ENCODE data around the gene MEGF6.

Gene MEGF6

DNA sequence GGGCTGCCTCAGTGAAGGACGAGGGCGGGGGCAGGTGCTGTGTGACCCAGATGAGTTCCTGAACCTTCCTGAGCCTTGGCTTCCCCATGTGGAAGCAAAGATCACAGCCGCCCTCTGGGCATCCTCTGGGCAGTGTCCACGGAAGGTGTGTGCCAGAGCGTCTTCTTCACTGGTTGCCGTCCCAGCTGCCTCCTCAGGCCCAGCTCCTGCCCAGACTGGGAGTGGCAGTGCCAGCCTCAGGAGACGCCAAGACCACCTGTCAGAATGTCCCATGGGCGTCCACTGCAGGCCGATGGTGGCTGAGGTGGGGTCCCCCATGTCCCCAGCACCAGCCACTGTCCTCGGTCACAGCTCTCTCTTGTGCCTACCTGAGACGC is 146.7 kb downstream of the MEGF6 start:
- DNase-seq = no peak

- no peak for DNase-seq
Measured at GRCh38 chr1:3463891-3464648, 147.2 kb downstream of the MEGF6 start.

- DNase-seq = no peak
Measured at GRCh38 chr1:3463408-3463863, 147.9 kb downstream of the MEGF6 start.

DNA sequence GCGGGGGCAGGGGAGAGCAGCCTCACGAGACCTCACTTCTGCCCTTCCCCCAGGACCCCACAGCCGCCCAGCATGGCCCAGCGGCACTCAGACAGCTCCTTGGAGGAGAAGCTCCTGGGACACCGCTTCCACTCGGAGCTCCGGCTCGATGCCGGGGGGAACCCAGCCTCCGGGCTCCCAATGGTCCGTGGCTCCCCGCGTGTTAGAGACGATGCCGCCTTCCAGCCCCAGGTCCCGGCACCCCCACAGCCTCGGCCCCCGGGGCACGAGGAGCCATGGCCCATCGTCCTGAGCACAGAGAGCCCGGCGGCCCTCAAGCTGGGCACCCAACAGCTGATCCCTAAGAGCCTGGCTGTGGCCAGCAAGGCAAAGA is 148.3 kb downstream of the MEGF6 start:
- DNase-seq = no peak

DNA sequence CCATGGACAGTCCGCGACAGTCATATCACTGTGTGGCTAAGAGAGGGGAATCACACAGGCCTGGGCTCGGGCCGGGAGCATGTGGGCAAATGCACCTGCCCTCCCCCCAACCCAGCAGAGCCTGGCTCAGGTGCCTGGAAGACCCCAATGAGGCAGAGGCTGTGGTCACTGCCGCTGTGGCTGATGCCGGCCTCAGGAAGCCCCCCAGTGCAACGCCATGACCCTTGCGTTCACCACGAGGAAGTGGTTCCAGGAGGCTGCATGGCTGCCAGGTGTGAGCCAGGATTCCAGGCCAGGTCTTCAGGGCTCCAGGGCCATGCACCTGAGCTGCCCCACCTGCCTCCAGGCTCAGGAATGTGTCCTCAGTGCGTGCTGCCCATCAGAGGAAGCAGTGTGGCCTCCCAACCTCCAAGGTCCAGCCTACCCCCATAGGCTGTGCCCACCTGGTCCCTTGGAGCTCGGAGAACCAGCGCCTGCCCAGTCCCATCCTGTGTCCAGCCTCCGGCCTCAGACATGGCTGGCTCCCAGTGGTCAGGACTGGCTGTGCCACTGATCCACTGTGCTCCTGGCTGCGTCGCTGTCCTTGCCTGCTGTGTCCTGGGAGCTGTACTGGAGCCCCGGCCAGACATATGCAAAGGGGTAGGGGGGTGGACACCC is 148.8 kb downstream of the MEGF6 start:
- no peak for DNase-seq

DNA sequence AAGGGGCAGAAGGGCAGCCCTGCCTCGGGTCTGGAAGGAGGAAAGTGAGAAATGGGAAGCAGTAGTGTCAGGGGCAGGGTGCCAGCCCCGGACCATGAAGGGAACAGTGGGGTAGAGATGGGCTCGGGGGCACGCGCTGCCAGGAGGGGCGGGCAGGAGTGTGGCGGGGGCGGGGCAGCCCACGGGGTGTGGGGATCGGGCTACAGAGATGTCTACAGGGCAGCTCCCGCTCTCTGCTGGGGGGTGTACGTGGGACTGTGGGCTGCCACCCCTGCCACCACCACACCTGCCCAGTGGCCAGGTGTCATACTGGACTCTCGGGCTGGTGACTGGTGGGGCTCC is 149.4 kb downstream of the MEGF6 start:
- DNase-seq = no peak

- no peak for DNase-seq
Measured at GRCh38 chr1:3461238-3461933, 149.9 kb downstream of the MEGF6 start.

DNA sequence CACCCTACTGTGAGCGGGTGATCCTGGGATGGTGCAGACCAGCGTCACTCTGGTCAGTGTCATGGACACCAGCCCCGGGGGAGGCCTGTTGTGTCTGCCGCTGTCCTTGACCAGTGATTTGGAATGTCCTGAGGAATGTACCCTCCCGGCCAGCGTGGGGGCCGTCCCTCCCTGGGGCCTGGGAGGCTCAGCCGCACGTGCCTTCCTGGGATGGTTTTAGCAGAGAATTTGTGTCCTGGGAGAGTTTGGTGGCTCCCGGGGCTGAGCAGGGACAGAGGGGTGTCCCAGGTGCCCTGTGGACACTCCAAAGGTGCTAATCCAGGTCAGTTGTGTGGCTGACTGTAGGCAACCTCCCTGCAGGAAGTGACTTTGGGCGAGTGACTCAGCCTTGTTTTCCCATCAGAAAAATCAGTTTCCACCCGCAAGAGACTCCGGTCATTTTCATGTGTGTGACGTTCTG is 150.6 kb downstream of the MEGF6 start:
- DNase-seq = no peak

GRCh38 chr1:3459940-3460671 is 151.2 kb downstream of the MEGF6 start:
- no peak for DNase-seq

DNA sequence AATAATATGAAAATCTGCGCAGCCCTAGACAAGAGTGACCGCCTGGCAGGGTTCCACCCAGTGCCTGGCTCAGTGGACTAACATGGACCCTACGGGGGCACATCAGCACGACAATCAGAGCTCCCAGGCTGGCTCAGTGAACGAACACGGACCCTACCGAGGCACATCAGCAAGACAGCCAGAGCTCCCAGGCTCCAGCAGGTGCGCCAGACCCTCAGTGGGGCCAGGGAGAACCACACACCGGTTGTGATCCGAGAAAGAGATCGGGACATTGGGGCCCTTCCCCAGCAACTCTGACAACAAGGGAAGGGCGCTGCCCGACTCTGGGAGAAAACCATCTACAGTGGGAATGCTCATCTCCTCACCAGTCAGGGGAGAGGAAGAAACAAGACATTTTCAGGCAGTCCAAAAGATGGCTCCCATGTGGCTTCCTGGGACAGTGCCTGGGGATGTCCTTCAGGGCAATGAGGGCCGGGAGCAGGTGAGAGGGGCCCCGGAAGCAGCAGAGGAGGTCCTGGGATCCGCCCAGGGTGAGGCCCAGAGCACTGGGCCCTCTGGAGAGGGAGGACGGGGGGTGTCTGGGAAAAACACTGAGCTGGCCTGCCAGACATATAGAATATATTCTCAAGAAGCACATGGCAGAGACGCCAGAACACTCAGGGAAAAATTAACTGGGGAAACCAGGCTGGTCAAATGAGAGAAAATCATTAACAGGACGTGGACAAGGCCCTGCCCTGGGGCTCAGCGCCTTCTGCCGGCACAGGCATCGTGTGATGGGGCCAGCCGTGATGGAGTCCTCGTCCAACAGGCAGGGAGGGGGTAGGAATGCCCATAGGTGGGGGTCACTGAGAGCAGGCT is 152.0 kb downstream of the MEGF6 start:
- no peak for DNase-seq

DNA sequence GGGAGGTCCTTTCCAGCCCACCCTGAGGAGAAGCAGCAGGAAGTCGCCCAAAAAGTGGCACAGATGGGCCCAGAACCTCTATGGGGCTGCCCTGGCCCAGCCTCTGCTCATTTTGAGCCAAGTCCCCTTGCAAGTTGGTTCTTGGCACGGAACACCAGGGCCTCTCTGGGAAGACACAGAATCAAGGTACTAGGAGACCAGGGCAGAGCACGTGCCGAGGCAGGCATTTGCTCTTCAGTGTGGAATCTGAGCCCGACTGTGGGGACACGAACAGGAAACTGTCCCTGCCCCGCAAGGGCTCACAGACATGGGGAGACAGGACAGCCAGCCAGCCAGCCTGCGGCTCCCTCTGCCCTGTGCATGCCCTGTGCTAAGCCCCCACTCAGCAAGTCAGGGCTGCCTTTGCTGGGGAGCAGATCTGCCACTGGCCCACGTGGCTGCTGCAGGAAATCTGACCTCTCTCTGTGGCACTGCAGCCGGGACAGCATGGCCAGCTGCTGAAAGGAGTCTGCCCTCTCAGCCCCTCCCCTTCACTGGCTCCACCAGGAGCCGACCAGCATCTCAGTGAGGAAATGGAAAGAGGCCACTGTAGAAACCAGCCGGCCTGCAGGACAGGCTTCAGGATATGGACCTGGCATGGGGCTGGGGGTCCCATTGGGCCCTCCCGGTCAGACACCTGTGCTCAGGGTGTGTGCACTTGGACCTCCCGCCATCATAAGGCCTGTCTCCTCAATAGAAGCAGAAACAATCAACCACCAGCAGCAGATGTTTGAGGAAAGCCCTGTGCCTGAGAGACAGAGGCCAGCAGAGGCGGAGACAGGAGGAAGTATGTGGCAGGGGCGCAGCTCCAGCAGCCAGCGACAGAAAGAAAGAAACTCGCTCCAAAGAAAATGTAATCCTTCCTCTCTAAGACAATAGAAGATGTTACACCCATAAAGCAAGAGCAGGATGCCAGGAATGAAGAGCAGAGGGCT is 153.1 kb downstream of the MEGF6 start:
- DNase-seq = no peak

DNA sequence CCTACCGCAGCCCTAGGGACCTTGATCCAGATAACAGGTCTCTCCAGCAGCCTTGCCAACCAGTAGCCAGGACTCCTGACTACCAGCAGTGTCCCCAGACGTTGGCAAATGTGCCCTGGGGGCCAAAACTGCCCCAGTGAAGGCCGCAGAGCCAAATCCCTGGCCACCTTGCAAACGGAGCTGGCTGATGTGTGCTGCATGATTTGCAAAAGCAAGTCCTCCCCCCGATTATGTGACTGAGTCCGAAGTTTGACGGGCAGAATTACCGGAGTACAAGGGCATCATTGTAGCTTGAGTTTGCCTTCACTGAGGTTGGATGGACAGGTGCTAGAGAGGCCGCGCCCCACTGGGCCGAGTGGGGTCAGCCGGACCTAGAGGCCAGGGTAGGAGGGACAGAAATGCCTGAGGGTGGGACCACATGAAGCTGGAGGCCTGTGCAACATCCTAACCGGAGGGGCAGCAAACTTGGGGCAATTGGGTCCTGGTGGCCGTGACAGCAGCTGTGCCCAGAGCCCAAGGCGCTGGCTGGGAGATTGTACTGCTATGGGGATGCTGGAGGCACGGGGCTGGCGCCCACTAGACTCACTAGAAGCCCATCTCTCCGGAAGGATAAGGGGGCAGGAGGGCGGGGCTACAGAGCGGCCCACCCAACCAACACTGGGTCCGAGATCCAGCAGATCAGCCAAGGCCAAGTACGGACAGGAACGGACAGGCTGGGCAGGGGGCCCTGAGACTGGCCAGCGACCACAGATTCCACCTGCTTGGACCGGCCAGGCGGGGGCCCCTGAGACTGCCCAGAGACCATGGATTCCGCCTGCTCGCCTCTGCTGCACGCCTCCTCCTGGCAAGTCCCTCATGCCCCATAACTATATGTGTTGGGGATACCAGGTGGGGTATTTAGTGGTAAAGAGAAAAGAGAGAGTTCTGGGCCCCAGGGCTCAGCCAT is 154.1 kb downstream of the MEGF6 start:
- no peak for DNase-seq

DNA sequence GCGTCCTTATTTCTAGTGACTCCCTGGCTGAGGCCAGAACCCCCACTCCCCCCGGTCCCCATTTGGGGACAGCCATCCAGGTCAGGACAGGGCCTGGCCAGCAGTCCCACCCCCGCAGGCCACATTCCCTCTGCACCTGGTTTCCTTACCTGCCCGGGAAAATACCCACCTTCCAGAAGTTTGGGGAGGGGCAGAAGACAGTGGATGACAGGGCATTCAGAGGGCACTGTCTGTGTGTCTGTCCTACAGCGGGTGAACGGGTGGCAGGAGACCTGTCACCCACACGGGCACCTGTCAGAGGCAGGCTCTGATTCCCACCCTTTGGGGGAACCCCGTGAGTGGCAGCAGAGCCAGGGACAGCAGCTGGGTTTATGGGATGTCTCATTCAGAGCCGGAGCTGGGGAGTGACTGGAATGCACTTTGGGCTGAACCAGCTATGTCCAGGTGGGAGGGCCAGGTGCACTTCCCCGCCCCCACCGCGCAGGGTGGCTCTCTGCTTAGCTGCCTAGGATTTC is 154.8 kb downstream of the MEGF6 start:
- no peak for DNase-seq

GRCh38 chr1:3455670-3456448 is 155.4 kb downstream of the MEGF6 start:
- no peak for DNase-seq

DNA sequence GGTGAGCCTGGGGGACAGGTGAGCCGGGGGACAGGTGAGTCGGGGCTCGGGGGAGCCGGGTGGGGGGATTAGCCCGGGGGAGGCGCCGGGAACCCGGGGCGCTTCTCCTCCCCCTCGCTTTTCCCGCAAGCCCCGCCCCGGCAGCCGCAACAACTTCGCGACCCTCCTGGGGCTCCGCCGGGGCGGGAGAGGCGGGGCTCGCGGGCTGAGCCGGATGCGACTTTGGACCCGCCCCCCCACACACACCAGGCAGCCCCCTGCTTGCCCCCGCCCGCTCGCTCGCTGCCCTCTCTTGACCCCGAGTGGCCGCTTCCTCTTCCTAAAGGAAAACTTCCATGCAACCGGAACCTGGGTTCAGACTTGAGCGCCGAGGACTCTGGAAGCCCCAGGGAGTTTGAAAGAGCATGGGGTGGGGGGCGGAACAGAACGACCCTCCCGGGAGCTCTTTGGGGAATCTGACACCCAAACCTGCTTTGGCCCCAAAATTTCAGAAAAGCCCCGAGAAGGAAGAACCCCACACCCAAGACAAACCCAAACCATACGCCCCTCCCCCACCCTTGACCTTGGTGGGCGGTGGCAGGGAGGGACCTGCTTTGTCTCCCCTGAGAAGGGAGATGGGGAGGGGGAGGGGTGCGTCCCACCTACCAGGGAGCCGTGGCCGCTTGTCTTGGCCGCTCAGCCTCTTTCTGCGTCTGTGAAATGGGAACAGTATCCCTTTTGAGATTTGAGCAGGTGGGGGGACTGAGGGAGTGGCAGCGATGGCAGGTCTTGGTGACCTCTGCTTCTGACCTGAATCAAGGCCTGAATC is 156.3 kb downstream of the MEGF6 start:
- DNase-seq = no peak

DNA sequence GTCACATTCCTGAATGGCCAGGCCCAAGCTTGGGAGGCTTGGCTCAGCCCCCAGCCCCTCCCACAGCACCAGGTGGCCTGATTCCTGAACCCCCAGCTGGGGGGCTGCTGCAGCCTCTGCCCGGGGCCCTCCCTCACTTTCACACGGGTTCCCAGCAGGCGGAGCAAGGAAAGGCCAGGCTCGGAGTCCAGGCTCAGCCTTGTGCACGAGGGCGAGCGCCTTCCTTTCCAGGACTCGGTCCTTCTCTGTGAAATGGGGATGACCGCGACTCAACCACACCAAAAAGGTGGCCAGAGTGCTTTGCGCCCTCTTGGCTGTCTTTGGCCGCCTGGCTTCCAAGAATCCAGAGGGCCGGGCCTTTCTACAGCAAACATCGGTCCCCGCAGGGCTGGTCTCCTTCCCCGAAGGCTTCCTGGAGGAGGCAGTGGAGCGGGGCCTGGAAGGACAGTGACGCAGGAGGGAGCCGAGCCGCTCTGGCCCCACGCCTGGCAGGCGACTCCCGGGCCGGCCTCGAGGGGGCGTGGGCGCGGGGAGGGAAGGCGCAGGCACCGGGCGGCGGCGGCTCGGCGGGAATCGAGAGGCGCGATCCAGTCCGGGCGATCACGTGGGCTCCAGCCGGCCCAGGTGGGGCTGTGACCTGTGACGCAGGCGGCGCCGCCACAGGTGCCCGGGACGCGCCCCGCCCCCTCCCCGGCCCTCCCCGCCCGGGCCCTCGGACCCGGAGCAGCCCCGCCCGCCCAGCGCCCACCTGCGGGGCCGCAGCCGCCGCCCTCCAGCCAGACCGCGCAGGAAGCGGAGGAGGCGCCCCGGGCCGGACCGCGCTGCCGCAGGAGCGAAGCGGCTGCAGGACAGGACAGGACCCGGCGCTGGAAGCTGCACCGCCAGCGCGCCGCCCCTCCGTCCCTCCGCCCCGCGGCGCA is 157.2 kb downstream of the MEGF6 start, which contains the start of gene ARHGEF16:
TSS of gene ARHGEF16 (plus strand) at position 775 of the 920 bp plus-strand sequence. CDS start 8,420 bp downstream, outside the sequence.
- peak; percentile 17 for DNase-seq

Data from stimulated activated CD4-positive, alpha-beta T cell treated with anti-CD3 and anti-CD28 coated beads, Interleukin-12 subunit alpha, Interleukin-12 subunit beta, amount 100 ng/mL, for 4 hours (primary cell).